IPS DF 6.9 (cell line): ENCODE data around the gene PAK1IP1.
"Not testable (repeated sequence)": the region's sequence is repeated elsewhere in the genome, so short reads cannot be mapped to it uniquely, and the experiment has no call there.

ENCODE experiments used
- DNase-seq: peaks from one replicate; pipeline ENCODE4 v3.0.0-alpha.2; 2013; ENCODE audit warnings: low read depth, low spot score
- H3K27ac ChIP-seq: one replicate; pipeline ENCODE4 v1.5.1; 2013; ENCODE audit warnings: low read length, control low read depth
- H3K27me3 ChIP-seq: 2 replicates; pipeline ENCODE4 v1.6.1; 2013; ENCODE audit warnings: mild to moderate bottlenecking, low read length; ENCODE audit not compliant: control insufficient read depth, insufficient read depth
- H3K36me3 ChIP-seq: 2 replicates; pipeline ENCODE4 v1.6.1; 2013; ENCODE audit warnings: low read length; ENCODE audit not compliant: control insufficient read depth, insufficient read depth
- H3K4me1 ChIP-seq: 2 replicates; pipeline ENCODE4 v1.6.1; 2013; ENCODE audit warnings: low read length; ENCODE audit not compliant: control insufficient read depth, insufficient read depth
- H3K4me3 ChIP-seq: 2 replicates; pipeline ENCODE4 v1.5.1; 2013; ENCODE audit warnings: mild to moderate bottlenecking, low read length
- H3K9me3 ChIP-seq: 2 replicates; pipeline ENCODE4 v1.6.1; 2013; ENCODE audit warnings: low read length, inconsistent platforms; ENCODE audit not compliant: control insufficient read depth, insufficient read depth
- WGBS: extraction: QIAGEN DNeasy Blood & Tissue Kit; methylation state at CpG from one replicate; pipeline ENCODE4 v1.1.7; 2013; ENCODE audit warnings: mixed read lengths, missing lambda C conversion rate; ENCODE audit not compliant: insufficient read length, insufficient coverage; 5-methylcytosine and 5-hydroxymethylcytosine counted together

PAK1IP1 gene

GRCh38 chr6:10695086-10695657 is 400 bp downstream of the PAK1IP1 start:
- peaks cover 10% of the 10 kb centered on the region for H3K36me3 ChIP-seq
- H3K4me3 ChIP-seq, result peak overlapping the region; percentile 99
- no peak for DNase-seq
- WGBS, result no CpG with 5 or more reads among the region's 17 CpGs
- H3K4me1 ChIP-seq, result peaks cover 1% of the 10 kb centered on the region; the same call in 1 of the 2 replicates
- H3K9me3 ChIP-seq, result no peaks in the 10 kb centered on the region
- no peaks in the 10 kb centered on the region for H3K27me3 ChIP-seq
- H3K27ac ChIP-seq, result no peak overlapping the region

- no CpG with 5 or more reads among the region's 4 CpGs for WGBS
- no peak for DNase-seq
- Histone ChIP-seq H3K4me3 (no peak overlapping the region), H3K9me3 (no peaks in the 10 kb centered on the region), H3K4me1 (peaks cover 1% of the 10 kb centered on the region; the same call in 1 of the 2 replicates), H3K36me3 (peaks cover 10% of the 10 kb centered on the region), H3K27ac (no peak overlapping the region), H3K27me3 (no peaks in the 10 kb centered on the region)
Observed at GRCh38 chr6:10696655-10697054, 1.9 kb downstream of the PAK1IP1 start.

- no peak overlapping the region for H3K4me3 ChIP-seq
- H3K36me3 ChIP-seq, result no peaks in the 10 kb centered on the region; the same call in 1 of the 2 replicates
- peaks cover 2% of the 10 kb centered on the region; the same call in 1 of the 2 replicates for H3K9me3 ChIP-seq
- WGBS, result no CpG with 5 or more reads among the region's 8 CpGs
- no peak overlapping the region for H3K27ac ChIP-seq
- no peaks in the 10 kb centered on the region for H3K4me1 ChIP-seq
- no peaks in the 10 kb centered on the region for H3K27me3 ChIP-seq
- no peak for DNase-seq
Observed at GRCh38 chr6:10713962-10714361, 19.2 kb downstream of the PAK1IP1 start.

- no peaks in the 10 kb centered on the region for H3K27me3 ChIP-seq
- no CpG with 5 or more reads among the region's 8 CpGs for whole genome bisulfite sequencing
- DNase-seq, result no peak
- H3K9me3 ChIP-seq, result peaks cover 2% of the 10 kb centered on the region; the same call in 1 of the 2 replicates
- H3K4me3 ChIP-seq, result no peak overlapping the region
- peaks cover 2% of the 10 kb centered on the region; the same call in 1 of the 2 replicates for H3K36me3 ChIP-seq
- peaks cover 2% of the 10 kb centered on the region; the same call in 1 of the 2 replicates for H3K4me1 ChIP-seq
- no peak overlapping the region for H3K27ac ChIP-seq
Observed at GRCh38 chr6:10719296-10719963, 24.7 kb downstream of the PAK1IP1 start.

- no CpG with 5 or more reads among the region's 21 CpGs for WGBS
- no peaks in the 10 kb centered on the region for H3K27me3 ChIP-seq
- H3K27ac ChIP-seq, result no peak overlapping the region
- DNase-seq, result no peak
- peaks cover 2% of the 10 kb centered on the region; the same call in 1 of the 2 replicates for H3K9me3 ChIP-seq
- H3K4me3 ChIP-seq, result no peak overlapping the region
- peaks cover 2% of the 10 kb centered on the region; the same call in 1 of the 2 replicates for H3K4me1 ChIP-seq
- H3K36me3 ChIP-seq, result peaks cover 3% of the 10 kb centered on the region
Observed at GRCh38 chr6:10719964-10720264, 25.1 kb downstream of the PAK1IP1 start.

- WGBS, result no CpG with 5 or more reads among the region's 49 CpGs
- Histone ChIP-seq H3K27me3 (no peaks in the 10 kb centered on the region), H3K4me3 (no peak overlapping the region), H3K4me1 (peaks cover 2% of the 10 kb centered on the region; the same call in 1 of the 2 replicates), H3K9me3 (peaks cover 2% of the 10 kb centered on the region; the same call in 1 of the 2 replicates), H3K27ac (no peak overlapping the region), H3K36me3 (peaks cover 5% of the 10 kb centered on the region)
- DNase-seq, result no peak
Observed at GRCh38 chr6:10720265-10720959, 25.6 kb downstream of the PAK1IP1 start.

GRCh38 chr6:10720960-10721849 is 26.4 kb downstream of the PAK1IP1 start:
- H3K27ac ChIP-seq, H3K36me3 ChIP-seq, H3K4me1 ChIP-seq, H3K27me3 ChIP-seq, DNase-seq, H3K4me3 ChIP-seq, H3K9me3 ChIP-seq: not testable (repeated sequence)
- WGBS, result no CpG with 5 or more reads among the region's 17 CpGs

GRCh38 chr6:10721850-10722569 is 27.2 kb downstream of the PAK1IP1 start:
- Histone ChIP-seq H3K4me3 (no peak overlapping the region), H3K9me3 (peaks cover 2% of the 10 kb centered on the region; the same call in 1 of the 2 replicates), H3K27me3 (no peaks in the 10 kb centered on the region), H3K4me1 (peaks cover 2% of the 10 kb centered on the region; the same call in 1 of the 2 replicates), H3K36me3 (peaks cover 5% of the 10 kb centered on the region), H3K27ac (no peak overlapping the region)
- no CpG with 5 or more reads among the region's 11 CpGs for WGBS
- no peak for DNase-seq

GRCh38 chr6:10722570-10722819 is 27.7 kb downstream of the PAK1IP1 start:
- Histone ChIP-seq H3K36me3 (peaks cover 5% of the 10 kb centered on the region), H3K4me1 (peaks cover 2% of the 10 kb centered on the region; the same call in 1 of the 2 replicates), H3K27me3 (no peaks in the 10 kb centered on the region), H3K4me3 (peak overlapping the region; percentile 53; the same call in 1 of the 2 replicates), H3K27ac (no peak overlapping the region), H3K9me3 (peaks cover 2% of the 10 kb centered on the region; the same call in 1 of the 2 replicates)
- no CpG with 5 or more reads among the region's 6 CpGs for WGBS
- DNase-seq, result no peak
